GM10847 (cell line): Measurements from ENCODE around the gene SLCO6A1.

Experiments
- POLR2A ChIP-seq: IDR thresholded peaks from 2 replicates; pipeline ENCODE4 v1.6.1; 2011; ENCODE audit not compliant: insufficient read length; ENCODE audit errors: extremely low read depth

SLCO6A1 gene

DNA sequence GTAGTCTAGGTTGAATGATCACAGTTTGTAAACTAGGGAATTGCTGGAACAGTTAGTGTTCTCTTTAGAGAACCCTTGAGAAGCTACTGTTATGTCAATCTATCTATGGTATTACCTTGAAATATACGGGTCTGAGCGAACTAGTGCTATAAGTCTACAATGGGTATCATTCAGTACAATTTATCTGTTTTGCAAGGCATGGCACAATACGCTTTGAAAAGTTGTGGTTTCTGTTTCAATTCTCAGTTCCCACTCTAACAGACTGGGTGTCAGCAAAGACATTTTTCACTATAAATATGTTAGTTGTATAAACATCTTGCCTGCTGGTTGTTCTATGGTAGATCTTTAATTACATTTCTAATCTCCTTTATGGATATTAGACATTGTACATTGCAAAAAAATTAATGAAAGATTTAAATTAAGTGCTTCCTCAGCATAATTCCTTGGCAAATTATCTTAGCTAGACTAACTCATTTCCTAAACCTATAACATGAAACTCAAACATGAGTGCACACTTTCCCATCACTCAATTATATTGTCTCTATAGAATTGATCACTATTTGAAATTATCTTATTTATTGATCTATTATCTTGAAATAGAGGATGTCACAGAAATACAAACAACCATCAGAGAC is 24.9 kb upstream of the SLCO6A1 start:
- no peak for TF ChIP-seq POLR2A

DNA sequence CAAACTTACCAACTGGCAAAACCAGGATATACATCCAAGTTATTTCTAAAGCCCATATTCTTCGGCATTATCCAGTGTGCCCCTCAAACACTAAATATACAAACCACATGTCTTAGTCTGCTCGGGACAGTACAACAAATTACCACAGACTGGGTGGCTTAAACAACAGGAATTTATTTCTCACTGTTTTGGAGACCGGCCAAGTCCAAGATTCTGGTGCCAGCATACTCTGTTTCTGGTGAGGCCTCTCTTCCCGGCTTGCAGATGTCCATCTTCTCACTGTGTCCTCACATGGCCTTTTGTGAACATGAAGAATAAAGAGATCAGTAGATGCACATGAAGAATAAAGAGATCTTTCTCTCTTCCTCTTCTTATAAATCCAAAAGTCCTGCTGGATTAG is 12.9 kb upstream of the SLCO6A1 start:
- TF ChIP-seq POLR2A, result no peak

DNA sequence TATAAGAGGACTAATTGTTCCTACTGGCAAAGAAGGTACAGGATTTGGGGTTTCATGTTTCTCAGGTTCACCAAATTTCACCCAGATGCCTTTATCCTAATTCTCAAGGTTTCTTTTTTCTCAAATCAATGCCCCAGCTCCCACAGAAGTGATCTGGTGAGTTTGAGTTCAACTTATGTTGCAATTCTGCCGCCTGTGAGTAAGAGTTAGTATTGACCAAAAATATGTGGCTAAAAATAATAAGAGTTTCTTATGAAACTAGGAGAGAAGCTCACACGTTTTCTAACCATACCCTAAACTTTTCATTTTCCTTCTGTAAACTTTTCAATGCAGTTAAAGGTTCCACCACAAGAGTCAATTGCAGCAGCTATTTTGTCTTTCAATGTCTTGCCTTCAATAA is 15.1 kb downstream of the SLCO6A1 start:
- TF ChIP-seq POLR2A, result no peak

DNA sequence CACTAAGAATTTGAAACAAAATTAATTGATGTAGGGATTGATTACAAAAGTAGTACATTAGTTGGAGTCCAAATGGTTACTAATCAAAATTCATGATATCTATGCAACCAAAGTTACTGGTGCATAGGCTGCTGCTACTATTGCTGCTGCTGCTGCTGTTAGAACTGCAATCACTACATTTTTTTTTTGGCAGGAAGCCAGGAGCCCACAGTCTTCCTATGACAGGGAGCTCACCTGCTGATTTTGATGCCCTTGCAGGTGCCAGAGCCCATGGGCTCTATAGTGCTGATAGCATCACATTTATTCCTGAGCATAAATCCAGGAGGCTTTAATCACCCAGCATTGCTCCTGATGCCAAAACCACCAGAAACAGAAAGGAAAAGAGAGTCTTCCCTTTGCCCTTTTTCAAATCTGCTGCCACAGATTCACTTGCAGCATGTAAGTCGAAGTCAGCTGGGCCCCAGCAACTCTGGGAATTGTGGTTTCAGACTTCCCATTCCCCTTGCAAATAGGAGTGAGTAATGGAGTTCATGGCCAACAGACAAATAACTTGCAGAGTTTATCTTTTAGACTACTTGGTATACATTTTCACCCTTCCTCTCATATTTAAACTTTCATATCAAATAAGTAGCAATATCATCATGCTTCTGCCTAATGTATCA is 17.6 kb downstream of the SLCO6A1 start:
- TF ChIP-seq POLR2A, result no peak

DNA sequence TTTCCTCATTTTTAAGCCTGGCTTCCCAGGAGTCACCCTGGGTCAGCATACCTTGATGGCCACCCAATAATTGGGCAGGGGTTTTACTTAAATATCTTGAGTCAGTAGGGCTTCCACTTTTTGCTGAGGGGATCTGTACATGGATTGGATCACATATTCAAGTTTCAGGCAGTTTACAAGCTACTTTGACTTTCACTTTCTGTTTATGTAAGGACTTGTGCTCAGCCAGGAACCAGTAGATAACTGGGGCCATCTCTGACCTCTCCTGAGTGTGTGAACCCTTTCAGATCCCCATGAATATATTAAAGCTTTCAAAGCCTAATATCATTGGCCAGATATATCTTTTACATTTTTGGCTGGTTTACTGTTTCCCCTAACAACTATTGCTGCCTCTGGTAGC is 45.1 kb downstream of the SLCO6A1 start:
- TF ChIP-seq POLR2A, result no peak

DNA sequence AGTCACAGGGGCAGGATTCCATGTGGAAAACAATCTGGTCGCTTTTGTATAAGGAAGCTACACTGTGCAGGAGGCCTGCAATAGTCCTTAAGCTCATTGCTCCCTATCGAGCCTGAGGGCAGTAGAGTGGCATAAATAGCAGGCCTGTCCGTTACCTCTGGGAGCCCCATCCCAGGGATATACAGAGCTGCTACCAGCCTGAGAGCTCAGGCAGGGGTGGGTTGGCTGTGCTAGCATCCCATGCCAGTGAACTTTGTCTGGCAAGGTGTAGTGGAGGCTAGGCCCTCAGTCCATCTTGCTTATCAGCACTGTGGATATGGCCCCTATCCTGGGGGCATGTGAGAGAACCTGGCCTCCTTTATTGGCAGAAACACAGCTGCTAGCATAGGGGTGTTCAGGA is 47.7 kb downstream of the SLCO6A1 start:
- TF ChIP-seq POLR2A, result no peak

DNA sequence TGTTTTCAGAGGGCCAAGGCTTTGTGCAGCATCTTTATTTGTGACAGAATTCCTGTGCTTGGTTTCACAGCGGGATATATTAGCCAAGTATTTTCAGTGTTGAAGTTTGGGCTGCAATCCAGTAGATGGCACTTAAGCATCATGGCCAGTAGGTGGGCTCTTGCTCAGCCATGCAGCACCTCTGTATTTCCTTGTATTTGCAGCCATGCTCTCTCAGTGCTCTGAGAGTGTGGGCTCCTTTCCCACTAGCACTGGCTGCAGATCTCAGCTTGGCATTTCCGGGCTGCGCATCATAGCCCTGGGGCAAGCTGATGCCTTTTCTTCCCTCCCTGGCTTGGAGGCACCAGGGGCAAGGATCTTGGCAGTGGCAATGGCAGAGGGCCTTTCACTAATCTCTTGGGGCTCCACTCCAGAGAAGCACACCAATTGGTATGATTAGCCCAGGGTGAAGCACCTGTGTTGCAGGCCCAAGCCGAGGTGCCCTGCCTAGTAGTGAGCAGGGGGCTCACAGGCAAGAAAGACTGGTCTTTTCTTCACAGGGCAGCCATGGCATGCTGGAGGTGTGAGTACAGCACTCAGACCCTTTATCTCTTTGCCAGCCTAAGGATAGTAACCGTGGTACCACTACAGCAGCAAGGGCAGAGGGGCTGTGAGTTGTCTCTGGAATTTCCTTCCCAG is 48.3 kb downstream of the SLCO6A1 start:
- TF ChIP-seq POLR2A, result no peak

DNA sequence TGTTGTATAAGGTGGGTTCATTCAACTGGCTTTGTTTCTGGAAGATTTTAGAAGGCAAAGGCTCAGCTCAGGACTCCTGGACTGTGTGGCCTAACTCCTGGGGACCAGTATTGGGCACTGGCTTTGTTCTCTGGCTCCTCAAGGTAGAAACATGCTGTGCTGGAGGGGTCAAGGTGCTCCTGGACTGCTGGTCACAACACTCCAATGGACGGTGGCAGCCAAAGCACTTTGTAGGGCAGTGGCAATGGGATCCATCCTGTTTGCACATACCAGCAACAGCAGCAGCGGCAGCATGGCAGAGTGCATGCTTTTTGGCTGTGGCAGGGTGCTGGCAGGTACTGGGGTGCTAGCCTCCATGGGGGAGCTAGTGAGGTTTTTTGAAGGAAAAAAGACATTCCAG is 65.3 kb downstream of the SLCO6A1 start:
- no peak for TF ChIP-seq POLR2A

DNA sequence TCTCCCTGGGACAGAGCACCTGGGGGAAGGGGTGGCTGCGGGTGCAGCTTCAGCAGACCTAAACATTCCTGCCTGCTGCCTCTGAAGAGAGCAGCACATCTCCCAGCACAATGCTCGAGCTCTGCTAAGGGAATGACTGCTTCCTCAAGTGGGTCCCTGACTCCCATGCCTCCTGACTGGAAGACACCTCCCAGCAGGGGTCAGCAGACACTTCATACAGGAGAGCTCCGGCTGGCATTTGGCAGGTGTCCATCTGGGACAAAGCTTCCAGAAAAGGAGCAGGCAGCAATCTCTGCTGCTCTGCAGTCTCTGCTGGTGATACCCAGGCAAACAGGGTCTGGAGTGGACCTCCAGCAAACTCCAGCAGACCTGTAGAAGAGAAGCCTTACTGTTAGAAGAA is 77.2 kb downstream of the SLCO6A1 start:
- no peak for TF ChIP-seq POLR2A

GRCh38 chr5:102418531-102418930 is 80.3 kb downstream of the SLCO6A1 start:
- TF ChIP-seq POLR2A, result no peak

GRCh38 chr5:102414448-102414847 is 84.4 kb downstream of the SLCO6A1 start:
- no peak for TF ChIP-seq POLR2A

- no peak for TF ChIP-seq POLR2A
These were observed 110.6 kb downstream of the SLCO6A1 start for GRCh38 chr5:102388235-102388634.

DNA sequence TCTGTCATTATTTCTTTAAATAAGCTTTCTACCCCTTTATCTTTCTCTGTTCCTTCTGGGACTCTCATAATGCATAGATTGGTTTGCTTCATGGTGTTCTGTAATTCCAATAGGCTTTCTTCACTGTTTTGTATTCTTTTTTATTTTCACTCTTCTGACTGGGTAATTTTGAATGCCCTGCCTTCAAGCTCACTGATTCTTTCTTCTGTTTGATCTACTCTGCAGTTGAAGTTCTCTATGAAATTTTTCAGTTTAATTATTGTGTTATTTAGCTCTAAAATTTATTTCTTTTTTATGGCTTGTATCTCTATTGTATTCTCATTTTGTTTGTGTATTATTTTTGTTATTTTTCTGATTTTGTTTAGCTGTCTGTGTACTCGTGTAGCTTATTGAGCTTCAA is 113.4 kb downstream of the SLCO6A1 start:
- TF ChIP-seq POLR2A, result no peak

DNA sequence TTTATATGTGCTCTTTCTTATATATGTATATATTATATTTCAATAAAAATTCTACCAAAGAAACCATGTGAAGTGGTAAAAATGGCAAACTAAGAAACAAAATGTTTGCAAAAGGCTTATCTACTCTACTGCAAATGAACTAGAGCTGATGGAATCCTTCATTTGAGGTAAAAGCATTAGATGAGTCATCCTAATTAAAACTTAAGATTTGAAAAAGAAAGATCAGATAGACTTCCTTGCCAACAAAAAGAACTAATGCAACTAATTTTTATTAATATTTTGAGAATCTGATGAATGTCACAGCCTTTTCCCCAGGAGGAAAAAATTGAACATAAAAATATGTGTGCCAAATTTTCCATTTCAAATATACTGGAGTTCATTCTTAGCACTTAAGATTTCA is 118.6 kb downstream of the SLCO6A1 start:
- no peak for TF ChIP-seq POLR2A

DNA sequence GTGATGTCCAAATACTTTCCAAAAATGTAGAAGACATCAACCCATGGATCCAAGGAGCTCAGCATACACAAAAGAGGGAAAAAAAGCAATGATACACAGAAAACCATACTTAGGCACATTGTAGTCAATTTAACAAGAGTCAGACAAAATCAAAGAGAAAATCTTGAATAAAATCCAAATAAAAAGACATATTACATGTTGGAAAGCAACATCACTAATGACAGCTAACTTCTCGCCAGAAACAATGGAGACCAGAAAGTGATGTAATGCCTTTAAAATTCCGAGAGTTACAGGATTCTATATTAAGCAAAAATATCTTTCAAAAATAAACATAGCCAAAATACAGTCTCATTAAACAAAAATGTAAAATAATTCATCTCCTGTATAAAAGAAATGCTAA is 122.9 kb downstream of the SLCO6A1 start:
- no peak for TF ChIP-seq POLR2A

DNA sequence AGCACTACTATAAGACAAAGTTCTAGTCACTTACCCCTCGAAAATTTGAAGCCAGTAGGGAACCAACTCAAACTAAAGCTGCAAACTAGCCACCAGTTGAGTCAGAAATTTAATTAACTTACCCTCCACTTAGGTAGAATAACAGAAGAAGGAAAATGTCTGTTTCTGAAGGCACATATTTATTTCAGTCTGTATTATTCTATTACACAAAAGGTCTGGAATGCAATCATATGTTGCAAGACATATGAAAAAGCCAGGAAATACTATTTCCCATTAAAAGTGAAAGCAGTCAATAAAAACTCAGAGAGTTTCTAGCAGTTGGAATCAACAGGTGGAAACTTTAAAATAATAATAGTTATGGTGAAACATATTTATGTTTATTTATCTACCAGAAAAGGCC is 123.5 kb downstream of the SLCO6A1 start:
- no peak for TF ChIP-seq POLR2A
